ENCODE results near the gene CMTM1.
"Not testable (repeated sequence)": the region's sequence is repeated elsewhere in the genome, so short reads cannot be mapped to it uniquely, and the experiment has no call there.

CMTM1 gene

DNA sequence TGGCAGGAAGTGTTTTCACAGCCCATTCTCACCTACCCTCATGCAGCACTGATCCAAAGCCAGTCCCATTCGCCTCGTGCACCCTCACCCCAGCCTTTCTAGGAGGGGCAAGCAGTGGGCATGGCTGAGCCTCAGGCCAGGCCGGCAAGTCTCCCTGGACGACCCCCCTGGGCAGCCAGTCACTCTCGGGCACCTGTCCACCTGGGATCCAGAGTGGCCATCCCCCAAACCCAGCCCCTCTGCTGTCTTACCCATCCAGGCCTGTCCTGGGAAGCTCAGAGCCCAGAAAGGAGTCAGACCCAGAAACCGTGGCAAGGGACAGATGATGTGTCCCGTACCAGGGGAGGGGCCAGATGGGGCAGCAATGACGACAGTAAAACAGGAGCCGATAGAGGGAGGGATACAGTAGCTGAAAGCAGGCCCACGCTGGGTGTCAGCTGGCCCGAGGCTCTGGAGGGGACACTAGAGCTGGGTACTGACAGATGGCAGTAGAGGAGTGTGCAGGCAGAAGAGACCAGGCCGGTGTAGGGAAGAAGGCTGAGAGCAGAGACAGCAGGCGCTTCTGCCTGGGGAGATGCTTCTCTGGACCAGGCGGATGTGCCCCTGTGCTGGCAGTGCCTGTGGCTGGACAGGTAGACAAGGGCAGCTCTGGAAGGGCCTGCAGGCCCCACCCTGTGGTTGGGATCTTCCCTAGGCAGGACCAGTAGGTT, 44.0 kb downstream of the CMTM1 start:
- H3K4me3 ChIP-seq (ENCODE audit: low read length, poor library complexity, severe bottlenecking) = no peak overlapping the region
- peaks cover 50% of the 10 kb centered on the region for H3K79me2 ChIP-seq (ENCODE audit: insufficient read depth, low read length)
- no peak for TF ChIP-seq CTCF (conservative IDR thresholded peaks at IDR 0.05; ENCODE audit: low read length)
- H3K9ac ChIP-seq (ENCODE audit: low read depth, low read length, poor library complexity, severe bottlenecking) = no peak overlapping the region
- peaks cover 1% of the 10 kb centered on the region for H3K27me3 ChIP-seq (ENCODE audit: insufficient read depth, low read length, poor library complexity, severe bottlenecking)
- H3K9me2 ChIP-seq (replicated peaks; ENCODE audit: low read depth, low read length) = no peaks in the 10 kb centered on the region
- H3K9me3 ChIP-seq (ENCODE audit: insufficient read depth, low read depth, low read length) = no peaks in the 10 kb centered on the region
- peaks cover 53% of the 10 kb centered on the region; the same call in 1 of the 2 replicates for H3K36me3 ChIP-seq (ENCODE audit: insufficient read depth, low read length)
- H3K4me2 ChIP-seq (ENCODE audit: low read depth, low read length, poor library complexity, severe bottlenecking) = no peak overlapping the region
- no peak overlapping the region for H2AFZ ChIP-seq (ENCODE audit: low read length)
- peaks cover 38% of the 10 kb centered on the region for H3K4me1 ChIP-seq (ENCODE audit: insufficient read depth, low read length, poor library complexity, severe bottlenecking)
- H3F3A ChIP-seq (ENCODE audit: low read depth) = no peaks in the 10 kb centered on the region; the same call in 1 of the 2 replicates
- peaks cover 51% of the 10 kb centered on the region for H4K20me1 ChIP-seq (ENCODE audit: insufficient read depth, low read length, poor library complexity, severe bottlenecking)

GRCh38 chr16:66611911-66612310, 45.7 kb downstream of the CMTM1 start:
- not testable (repeated sequence) for H3K9me2 ChIP-seq (replicated peaks; ENCODE audit: low read depth, low read length); H3K27me3 ChIP-seq (ENCODE audit: insufficient read depth, low read length, poor library complexity, severe bottlenecking); H3K4me2 ChIP-seq (ENCODE audit: low read depth, low read length, poor library complexity, severe bottlenecking); H2AFZ ChIP-seq (ENCODE audit: low read length); H3F3A ChIP-seq (ENCODE audit: low read depth); H3K9me3 ChIP-seq (ENCODE audit: insufficient read depth, low read depth, low read length); H3K4me3 ChIP-seq (ENCODE audit: low read length, poor library complexity, severe bottlenecking); H3K9ac ChIP-seq (ENCODE audit: low read depth, low read length, poor library complexity, severe bottlenecking)
- peaks cover 33% of the 10 kb centered on the region for H3K79me2 ChIP-seq (ENCODE audit: insufficient read depth, low read length)
- peaks cover 35% of the 10 kb centered on the region for H4K20me1 ChIP-seq (ENCODE audit: insufficient read depth, low read length, poor library complexity, severe bottlenecking)
- peaks cover 53% of the 10 kb centered on the region; the same call in 1 of the 2 replicates for H3K36me3 ChIP-seq (ENCODE audit: insufficient read depth, low read length)
- peaks cover 26% of the 10 kb centered on the region for H3K4me1 ChIP-seq (ENCODE audit: insufficient read depth, low read length, poor library complexity, severe bottlenecking)

- Histone ChIP-seq H3K4me3 (ENCODE audit: low read length, poor library complexity, severe bottlenecking) (no peak overlapping the region), H3K9me2 (replicated peaks; ENCODE audit: low read depth, low read length) (no peaks in the 10 kb centered on the region), H3K36me3 (ENCODE audit: insufficient read depth, low read length) (peaks cover 53% of the 10 kb centered on the region; the same call in 1 of the 2 replicates), H3K4me1 (ENCODE audit: insufficient read depth, low read length, poor library complexity, severe bottlenecking) (peaks cover 21% of the 10 kb centered on the region), H2AFZ (ENCODE audit: low read length) (no peak overlapping the region), H3K27me3 (ENCODE audit: insufficient read depth, low read length, poor library complexity, severe bottlenecking) (no peaks in the 10 kb centered on the region), H3K4me2 (ENCODE audit: low read depth, low read length, poor library complexity, severe bottlenecking) (no peak overlapping the region), H3K9ac (ENCODE audit: low read depth, low read length, poor library complexity, severe bottlenecking) (no peak overlapping the region), H3K79me2 (ENCODE audit: insufficient read depth, low read length) (peaks cover 28% of the 10 kb centered on the region), H3K9me3 (ENCODE audit: insufficient read depth, low read depth, low read length) (no peaks in the 10 kb centered on the region), H3F3A (ENCODE audit: low read depth) (no peaks in the 10 kb centered on the region; the same call in 1 of the 2 replicates), H4K20me1 (ENCODE audit: insufficient read depth, low read length, poor library complexity, severe bottlenecking) (peaks cover 30% of the 10 kb centered on the region)
- TF ChIP-seq EZH2phosphoT487 (IDR thresholded peaks at IDR 0.05; ENCODE audit: borderline replicate concordance) = no peak
- TF ChIP-seq CTCF (conservative IDR thresholded peaks at IDR 0.05; ENCODE audit: low read length) = no peak
These were observed 46.2 kb downstream of the CMTM1 start for GRCh38 chr16:66612422-66612821.
